ENCODE measurements around the gene DRC1.

GRCh38 chr2:26451700-26452099 lies 50.0 kb downstream of the DRC1 start:
- no peak for TF ChIP-seq EP300 (IDR thresholded peaks at IDR 0.05; ENCODE audit: low read depth)
- TF ChIP-seq CTCF (IDR thresholded peaks at IDR 0.05), result no peak
- TF ChIP-seq POLR2A (IDR thresholded peaks at IDR 0.05), result no peak
